Breast epithelium (tissue), 4 donors: ENCODE measurements around the gene SRGAP1. TPM values are rescaled to one million over a fixed set of nuclear protein-coding genes. Genes with fewer than 3 reads are reported as not detected.

Source experiments
- DNase-seq, 2 donors: peaks; one replicate each; pipeline ENCODE4 v3.0.0-alpha.2; 2019; ENCODE audit warnings: low spot score in 2 of 2
- H3K27ac ChIP-seq, 2 donors: fragments of 200-600 bp; sonication (generic) in 1 of 2; one replicate each; pipeline ENCODE4 v1.5.1; 2016 to 2019; ENCODE audit warnings: mild to moderate bottlenecking in 1 of 2
- H3K27me3 ChIP-seq, 2 donors: fragments of 200-600 bp; sonication (generic) in 1 of 2; one replicate each; pipeline versions ENCODE4 v1.5.1 to v1.6.0; 2017 to 2019; ENCODE audit warnings: control low read depth in 1 of 2, mild to moderate bottlenecking in 1 of 2
- H3K36me3 ChIP-seq: fragments of 200-600 bp; one replicate; pipeline ENCODE4 v1.5.1; 2019
- H3K4me1 ChIP-seq, 2 donors: fragments of 200-600 bp; sonication (generic); one replicate each; pipeline ENCODE4 v1.5.1; 2016 to 2019; ENCODE audit warnings: control low read depth in 1 of 2
- H3K4me3 ChIP-seq, 3 donors: fragments of 200-600 bp; sonication (generic); 1 replicate in 2 of 3; 2 replicates in 1 of 3; pipeline ENCODE4 v1.5.1; 2016 to 2019; ENCODE audit warnings: mild to moderate bottlenecking in 3 of 3, moderate library complexity in 2 of 3
- H3K9me3 ChIP-seq, 2 donors: fragments of 200-600 bp; sonication (generic) in 1 of 2; one replicate each; pipeline ENCODE4 v1.5.1; 2016 to 2019; ENCODE audit warnings: control low read depth in 1 of 2
- CTCF ChIP-seq, 3 donors: fragments of 450-650 bp; IDR thresholded peaks; one replicate each; pipeline ENCODE4 v1.5.1; 2016 to 2017; ENCODE audit warnings: antibody characterized with exemption in 3 of 3, mild to moderate bottlenecking in 3 of 3, moderate library complexity in 3 of 3
- POLR2A ChIP-seq: fragments of 450-650 bp; IDR thresholded peaks from one replicate; pipeline ENCODE4 v1.6.1; 2016; ENCODE audit warnings: antibody characterized with exemption, mild to moderate bottlenecking, moderate library complexity
- POLR2AphosphoS5 ChIP-seq, 3 donors: sonication (generic); formaldehyde crosslinking; IDR thresholded peaks; one replicate each; pipeline ENCODE4 v1.6.1; 2017; ENCODE audit warnings: antibody characterized with exemption in 3 of 3
- intact Hi-C: fragments of 100-400 bp; cut with DNase I; formaldehyde crosslinking; loops from one replicate; pipeline ENCODE4 v1.15.1; 2023; ENCODE audit warnings: low total_unique reads
- total RNA-seq, 3 donors: library from RNA; depleted of rRNA; stranded (reverse); fragments of >200 nt; gene quantifications; one replicate each; pipeline ENCODE4 v1.1.0, GENCODE V29; 2016

The SRGAP1 gene
- total RNA-seq, 3 donors from 2014 or later, result 20.3 to 58.7 (median 29.3) TPM

- H3K9me3 ChIP-seq, result no peaks in the 10 kb centered on the region
- TF ChIP-seq POLR2AphosphoS5 (IDR thresholded peaks at IDR 0.05) (no peak), POLR2A (no peak), CTCF (IDR thresholded peaks at IDR 0.05) (no peak)
- no peak for DNase-seq
- H3K4me3 ChIP-seq, result no peak overlapping the region
- H3K27ac ChIP-seq, result no peak overlapping the region
- no peaks in the 10 kb centered on the region for H3K4me1 ChIP-seq
- no peaks in the 10 kb centered on the region for H3K36me3 ChIP-seq
- intact Hi-C loops, result no loop called here
- no peaks in the 10 kb centered on the region for H3K27me3 ChIP-seq
Observed at GRCh38 chr12:63966606-63966975, 122.1 kb downstream of the SRGAP1 start.

- DNase-seq, result no peak
- Histone ChIP-seq H3K4me1 (no peaks in the 10 kb centered on the region), H3K9me3 (no peaks in the 10 kb centered on the region), H3K4me3 (no peak overlapping the region), H3K36me3 (no peaks in the 10 kb centered on the region), H3K27me3 (no peaks in the 10 kb centered on the region), H3K27ac (no peak overlapping the region)
- TF ChIP-seq POLR2AphosphoS5 (IDR thresholded peaks at IDR 0.05) (no peak), CTCF (IDR thresholded peaks at IDR 0.05) (no peak), POLR2A (no peak)
- intact Hi-C loops, result no loop called here
Observed at GRCh38 chr12:63967358-63968145, 123.1 kb downstream of the SRGAP1 start.

GRCh38 chr12:63968673-63969072 is 124.2 kb downstream of the SRGAP1 start:
- no peak overlapping the region for H3K4me3 ChIP-seq
- TF ChIP-seq CTCF (IDR thresholded peaks at IDR 0.05), result no peak
- TF ChIP-seq POLR2AphosphoS5 (IDR thresholded peaks at IDR 0.05), result no peak
- TF ChIP-seq POLR2A, result no peak
- H3K27ac ChIP-seq, result no peak overlapping the region
- no peaks in the 10 kb centered on the region for H3K9me3 ChIP-seq
- intact Hi-C loops, result no loop called here
- no peak for DNase-seq
- H3K36me3 ChIP-seq, result no peaks in the 10 kb centered on the region
- no peaks in the 10 kb centered on the region for H3K4me1 ChIP-seq
- no peaks in the 10 kb centered on the region for H3K27me3 ChIP-seq

- Histone ChIP-seq H3K9me3 (no peaks in the 10 kb centered on the region), H3K4me1 (no peaks in the 10 kb centered on the region), H3K27ac (no peak overlapping the region), H3K4me3 (no peak overlapping the region), H3K27me3 (no peaks in the 10 kb centered on the region), H3K36me3 (no peaks in the 10 kb centered on the region)
- intact Hi-C loops, result no loop called here
- TF ChIP-seq CTCF (IDR thresholded peaks at IDR 0.05) (no peak), POLR2A (no peak), POLR2AphosphoS5 (IDR thresholded peaks at IDR 0.05) (no peak)
- no peak for DNase-seq
Observed at GRCh38 chr12:63976902-63977395, 132.4 kb downstream of the SRGAP1 start.

- Histone ChIP-seq H3K27me3 (no peaks in the 10 kb centered on the region), H3K4me1 (no peaks in the 10 kb centered on the region), H3K9me3 (no peaks in the 10 kb centered on the region), H3K27ac (no peak overlapping the region), H3K4me3 (no peak overlapping the region), H3K36me3 (no peaks in the 10 kb centered on the region)
- intact Hi-C loops, result no loop called here
- no peak for DNase-seq
- TF ChIP-seq POLR2AphosphoS5 (IDR thresholded peaks at IDR 0.05) (no peak), CTCF (IDR thresholded peaks at IDR 0.05) (no peak), POLR2A (no peak)
Observed at GRCh38 chr12:63977441-63977840, 132.9 kb downstream of the SRGAP1 start.
